Adipose tissue (tissue), 3 donors: ENCODE results near the gene SRP68. TPM values are rescaled to one million over a fixed set of nuclear protein-coding genes. Genes with fewer than 3 reads are reported as not detected.
"Not testable (repeated sequence)": the region's sequence is repeated elsewhere in the genome, so short reads cannot be mapped to it uniquely, and the experiment has no call there.

ENCODE experiments used
- H3K27ac ChIP-seq: one replicate; pipeline ENCODE4 v1.5.1; 2013; ENCODE audit warnings: low read depth, low read length
- WGBS, 3 donors: extraction: QIAGEN DNeasy Blood & Tissue Kit; methylation state at CpG; one replicate each; pipeline ENCODE4 v1.1.7; 2013; 5-methylcytosine and 5-hydroxymethylcytosine counted together
- polyA plus RNA-seq, 3 donors: library from polyadenylated mRNA; stranded (reverse); fragments of 200-250 nt; gene quantifications; one replicate each; pipeline ENCODE4 v1.2.3, GENCODE V29; 2013
- donor health status: healthy with polysubstance abuse.
- donor health status: Bipolar disorder and iron deficiency.
- donor health status: healthy.

The SRP68 gene
- polyA plus RNA-seq, 3 donors = 44.1 to 68.6 (median 49.5) TPM

GRCh38 chr17:76079535-76079955 is 7.2 kb upstream of the SRP68 start:
- no peak overlapping the region for H3K27ac ChIP-seq
- 35 to 40% (median 35%) methylated on average over 4 to 9 of the region's 9 CpGs for WGBS, 3 donors

- H3K27ac ChIP-seq = no peak within 1 kb of the TSS
- WGBS, 3 donors = 43 to 70% (median 61%) methylated on average over 17 of the region's 17 CpGs
Measured at GRCh38 chr17:76078860-76079534, 6.7 kb upstream of the SRP68 start, which contains the start of gene ZACN. TSS of gene ZACN (plus strand) at chr17:76079182. CDS start at chr17:76079265, 83 bp downstream.

- WGBS, 3 donors = 45 to 58% (median 47%) methylated on average over 5 of the region's 5 CpGs
- not testable (repeated sequence) for H3K27ac ChIP-seq
Measured at GRCh38 chr17:76078370-76078769, 6.1 kb upstream of the SRP68 start.

- H3K27ac ChIP-seq = no peak overlapping the region
- 4 to 28% (median 25%) methylated on average over 10 to 12 of the region's 12 CpGs for WGBS, 3 donors
Measured at GRCh38 chr17:76077584-76078110, 5.3 kb upstream of the SRP68 start.

GRCh38 chr17:76076765-76077583 is 4.7 kb upstream of the SRP68 start:
- H3K27ac ChIP-seq = no peak overlapping the region
- 4 to 26% (median 5%) methylated on average over 78 to 82 of the region's 82 CpGs for WGBS, 3 donors

- no peak overlapping the region for H3K27ac ChIP-seq
- WGBS, 3 donors = 4 to 23% (median 5%) methylated on average over 38 to 41 of the region's 41 CpGs
Measured at GRCh38 chr17:76076146-76076764, 3.9 kb upstream of the SRP68 start.

- H3K27ac ChIP-seq = no peak overlapping the region
- 3 to 25% (median 4%) methylated on average over 46 to 48 of the region's 48 CpGs for WGBS, 3 donors
Measured at GRCh38 chr17:76075364-76076145, 3.2 kb upstream of the SRP68 start.

GRCh38 chr17:76074390-76075363 is 2.4 kb upstream of the SRP68 start, which contains the start of gene GALR2:
TSS of gene GALR2 (plus strand) at chr17:76074781. CDS start at chr17:76074884, 103 bp downstream.
- 3 to 4% (median 4%) methylated on average over 92 of the region's 92 CpGs for WGBS, 3 donors
- no peak within 1 kb of the TSS for H3K27ac ChIP-seq

GRCh38 chr17:76071531-76072147 is 678 bp downstream of the SRP68 start:
- no peak overlapping the region for H3K27ac ChIP-seq
- WGBS, 3 donors = 4 to 16% (median 12%) methylated on average over 15 of the region's 15 CpGs

- 82 to 93% (median 86%) methylated on average over 4 of the region's 4 CpGs for WGBS, 3 donors
- no peak overlapping the region for H3K27ac ChIP-seq
Measured at GRCh38 chr17:76065775-76066174, 6.5 kb downstream of the SRP68 start.

GRCh38 chr17:76063875-76064546 is 8.3 kb downstream of the SRP68 start:
- no peak overlapping the region for H3K27ac ChIP-seq
- 84 to 88% (median 85%) methylated on average over 15 of the region's 15 CpGs for WGBS, 3 donors

GRCh38 chr17:76058264-76058663 is 14.1 kb downstream of the SRP68 start:
- 87 to 93% (median 88%) methylated on average over 6 of the region's 6 CpGs for WGBS, 3 donors
- not testable (repeated sequence) for H3K27ac ChIP-seq

- WGBS, 3 donors = 66 to 91% (median 91%) methylated on average over 3 of the region's 3 CpGs
- H3K27ac ChIP-seq = no peak overlapping the region
Measured at GRCh38 chr17:76056882-76057281, 15.4 kb downstream of the SRP68 start.

GRCh38 chr17:76054112-76054476 is 18.2 kb downstream of the SRP68 start:
- 85 to 99% (median 97%) methylated on average over 4 of the region's 4 CpGs for WGBS, 3 donors
- H3K27ac ChIP-seq = no peak overlapping the region

- 82 to 86% (median 85%) methylated on average over 17 of the region's 17 CpGs for WGBS, 3 donors
- no peak overlapping the region for H3K27ac ChIP-seq
Measured at GRCh38 chr17:76053246-76054111, 18.8 kb downstream of the SRP68 start.
